CD4-positive, alpha-beta T cell (primary cell): ENCODE results near the gene ESRP2. TPM values are rescaled to one million over a fixed set of nuclear protein-coding genes. Genes with fewer than 3 reads are reported as not detected.

Experiments
- ATAC-seq: fragments of 200-7000 bp; cut with Tn5 transposase; one replicate; pipeline ENCODE4 v1.10.0; 2022; ENCODE audit warnings: mild to moderate bottlenecking; ENCODE audit not compliant: poor library complexity
- CTCF ChIA-PET: fragments of 350-600 bp; sonication (Branson Sonifier 250); formaldehyde crosslinking; loops from one replicate; lab custom pipeline; 2021; ENCODE audit warnings: antibody characterized with exemption, inconsistent platforms; lab: Charles Lee
- POLR2A ChIA-PET: fragments of 350-600 bp; sonication (Branson Sonifier 250); formaldehyde crosslinking; loops from one replicate; lab custom pipeline; 2021; ENCODE audit warnings: antibody characterized with exemption, inconsistent platforms; lab: Charles Lee
- DNase-seq, 14 experiments: peaks; one replicate each; pipeline ENCODE4 v3.0.0-alpha.2; 2013 to 2020; ENCODE audit warnings: mixed read lengths in 2 of 14
- H3K27ac ChIP-seq, 2 donors: one replicate each; pipeline versions ENCODE4 v1.5.1 to v1.7.0; 2013; ENCODE audit warnings: low read length in 2 of 2, low read depth in 1 of 2, mild to moderate bottlenecking in 1 of 2
- H3K27me3 ChIP-seq, 2 experiments: 1 replicate in 1 of 2; 2 replicates in 1 of 2; pipeline versions ENCODE4 v1.6.1 to v1.7.0; 2013; ENCODE audit warnings: low read length in 2 of 2, control low read depth in 1 of 2, mild to moderate bottlenecking in 1 of 2, moderate library complexity in 1 of 2; ENCODE audit not compliant: insufficient read depth in 2 of 2, control insufficient read depth in 1 of 2
- H3K36me3 ChIP-seq: one replicate; pipeline ENCODE4 v1.6.1; 2013; ENCODE audit warnings: low read length, control low read depth; ENCODE audit not compliant: insufficient read depth
- H3K4me1 ChIP-seq: one replicate; pipeline ENCODE4 v1.6.1; 2013; ENCODE audit warnings: low read length, control low read depth; ENCODE audit not compliant: insufficient read depth
- H3K4me3 ChIP-seq: one replicate; pipeline ENCODE4 v1.5.1; 2013; ENCODE audit warnings: mild to moderate bottlenecking, low read length, moderate library complexity
- H3K9me3 ChIP-seq, 2 experiments: 1 replicate in 1 of 2; 2 replicates in 1 of 2; pipeline versions ENCODE4 v1.6.1 to v1.7.0; 2013; ENCODE audit warnings: low read length in 2 of 2, mild to moderate bottlenecking in 2 of 2, control low read depth in 1 of 2, moderate library complexity in 1 of 2; ENCODE audit not compliant: control insufficient read depth in 1 of 2, insufficient read depth in 1 of 2
- H3K27ac Mint-ChIP-seq: one replicate; pipeline ENCODE4 v1.8.0; 2020; ENCODE audit warnings: mixed read lengths
- H3K27me3 Mint-ChIP-seq: one replicate; pipeline ENCODE4 v1.8.0; 2021; ENCODE audit warnings: mixed read lengths
- H3K36me3 Mint-ChIP-seq: one replicate; pipeline ENCODE4 v1.8.0; 2021; ENCODE audit warnings: low read depth, mixed read lengths
- H3K4me1 Mint-ChIP-seq: one replicate; pipeline ENCODE4 v1.8.0; 2021; ENCODE audit warnings: low read depth, mixed read lengths
- H3K4me3 Mint-ChIP-seq: one replicate; pipeline ENCODE4 v1.8.0; 2020; ENCODE audit warnings: mild to moderate bottlenecking, mixed read lengths
- H3K9me3 Mint-ChIP-seq: one replicate; pipeline ENCODE4 v1.8.0; 2020; ENCODE audit warnings: mixed read lengths
- intact Hi-C, 2 experiments: fragments of 100-400 bp; cut with DNase I in 1 of 2; cut with micrococcal nuclease in 1 of 2; formaldehyde crosslinking; loops; one replicate each; pipeline versions ENCODE4 v1.15.1 to v1.9.0; 2023 to 2025; cut with DNase I, micrococcal nuclease
- total RNA-seq, 174 experiments: library from RNA in 2 of 174; stranded (reverse) in 2 of 174; gene quantifications; one replicate each; pipeline ENCODE4 v1.2.3 and lab custom pipeline; 2021 to 2026
- TF ChIP-seq, protein P1 (sequence below): fragments of 200-600 bp; IDR thresholded peaks from one replicate; pipeline ENCODE4 v1.8.0; 2022; ENCODE audit warnings: antibody characterized with exemption, mild to moderate bottlenecking

Gene ESRP2
- total RNA-seq, 2 experiments from 2014 or later = not detected

DNA sequence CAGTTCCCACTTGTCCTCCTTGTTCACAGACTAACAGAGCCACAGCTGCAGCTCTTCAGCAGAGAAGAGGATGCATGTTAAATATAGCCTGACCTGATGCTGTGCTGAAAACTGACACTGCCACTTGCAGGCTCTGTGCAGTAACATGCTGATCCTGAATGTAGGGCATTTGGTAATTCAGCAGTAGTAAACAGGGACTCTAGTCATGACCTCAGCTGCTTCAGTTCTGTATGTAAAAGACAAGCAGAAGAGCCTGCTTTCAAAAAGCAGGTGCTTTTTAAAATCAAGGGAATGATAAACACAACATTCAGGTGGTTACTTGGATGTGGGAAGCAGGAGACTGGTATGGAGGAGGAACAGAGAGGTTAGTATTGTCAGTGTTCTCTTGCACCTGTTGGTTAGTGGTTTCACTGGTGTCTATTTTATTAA, 33.8 kb downstream of the ESRP2 start:
- Mint-ChIP-seq H3K9me3 (no peaks in the 10 kb centered on the region), H3K27ac (peak overlapping the region; percentile 69), H3K27me3 (no peaks in the 10 kb centered on the region), H3K36me3 (peaks cover 32% of the 10 kb centered on the region), H3K4me3 (no peak overlapping the region), H3K4me1 (peaks cover 25% of the 10 kb centered on the region)
- Histone ChIP-seq H3K36me3 (peaks cover 31% of the 10 kb centered on the region), H3K4me3 (no peak overlapping the region), H3K27me3 (no peaks in the 10 kb centered on the region), H3K9me3 (no peaks in the 10 kb centered on the region), H3K4me1 (peaks cover 4% of the 10 kb centered on the region), H3K27ac (no peak overlapping the region)
- no peak for DNase-seq
- no peak for ATAC-seq
- ChIA-PET POLR2A (interaction anchor here (0.6 kb wide), 1 partner anchor 100 kb away, joined by 4 read pairs; no protein-coding TSS in a partner anchor), CTCF (no interaction called here)
- intact Hi-C loops = no loop called here
- TF ChIP-seq, protein P1, sequence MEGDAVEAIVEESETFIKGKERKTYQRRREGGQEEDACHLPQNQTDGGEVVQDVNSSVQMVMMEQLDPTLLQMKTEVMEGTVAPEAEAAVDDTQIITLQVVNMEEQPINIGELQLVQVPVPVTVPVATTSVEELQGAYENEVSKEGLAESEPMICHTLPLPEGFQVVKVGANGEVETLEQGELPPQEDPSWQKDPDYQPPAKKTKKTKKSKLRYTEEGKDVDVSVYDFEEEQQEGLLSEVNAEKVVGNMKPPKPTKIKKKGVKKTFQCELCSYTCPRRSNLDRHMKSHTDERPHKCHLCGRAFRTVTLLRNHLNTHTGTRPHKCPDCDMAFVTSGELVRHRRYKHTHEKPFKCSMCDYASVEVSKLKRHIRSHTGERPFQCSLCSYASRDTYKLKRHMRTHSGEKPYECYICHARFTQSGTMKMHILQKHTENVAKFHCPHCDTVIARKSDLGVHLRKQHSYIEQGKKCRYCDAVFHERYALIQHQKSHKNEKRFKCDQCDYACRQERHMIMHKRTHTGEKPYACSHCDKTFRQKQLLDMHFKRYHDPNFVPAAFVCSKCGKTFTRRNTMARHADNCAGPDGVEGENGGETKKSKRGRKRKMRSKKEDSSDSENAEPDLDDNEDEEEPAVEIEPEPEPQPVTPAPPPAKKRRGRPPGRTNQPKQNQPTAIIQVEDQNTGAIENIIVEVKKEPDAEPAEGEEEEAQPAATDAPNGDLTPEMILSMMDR = no peak

DNA sequence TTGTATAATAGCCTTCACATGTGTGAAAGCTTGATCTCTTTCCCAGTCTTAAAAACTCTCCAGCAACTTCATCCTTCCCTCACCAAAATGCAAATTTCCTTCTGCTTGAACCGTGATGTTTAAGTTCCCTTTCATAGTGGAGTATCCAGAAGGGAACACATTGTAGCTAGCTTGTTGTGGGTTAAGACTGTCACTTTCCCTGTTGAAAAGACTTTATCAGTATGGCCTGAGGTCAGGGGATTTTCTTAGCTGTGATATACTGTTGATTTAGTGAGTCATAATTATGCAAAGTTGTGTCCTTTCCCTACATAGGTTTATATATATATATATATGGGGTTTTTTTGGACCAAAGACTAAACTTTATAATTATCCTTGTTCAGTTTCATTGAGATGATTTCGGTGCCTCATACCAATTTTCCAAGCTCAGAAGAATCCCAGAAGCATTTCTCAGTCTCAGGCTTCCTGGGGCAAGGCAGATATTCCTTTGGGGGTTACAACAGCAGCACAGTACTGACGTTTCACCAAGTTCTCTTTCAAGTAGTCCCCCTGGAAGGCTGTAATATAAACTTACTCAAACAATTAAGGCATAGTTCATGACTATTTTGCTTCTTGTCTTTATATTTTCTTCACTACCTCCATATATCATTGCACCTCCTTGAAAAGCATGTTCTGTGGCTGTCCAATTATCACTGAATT, 35.7 kb downstream of the ESRP2 start:
- intact Hi-C loops = no loop called here
- TF ChIP-seq, protein P1 = no peak
- Histone ChIP-seq H3K4me1 (peaks cover 4% of the 10 kb centered on the region), H3K4me3 (no peak overlapping the region), H3K27ac (no peak overlapping the region), H3K36me3 (peaks cover 26% of the 10 kb centered on the region), H3K9me3 (no peaks in the 10 kb centered on the region), H3K27me3 (no peaks in the 10 kb centered on the region)
- Mint-ChIP-seq H3K27me3 (no peaks in the 10 kb centered on the region), H3K36me3 (peaks cover 27% of the 10 kb centered on the region), H3K4me3 (no peak overlapping the region), H3K27ac (peak overlapping the region; percentile 5), H3K9me3 (no peaks in the 10 kb centered on the region), H3K4me1 (peaks cover 19% of the 10 kb centered on the region)
- ATAC-seq (no peak), DNase-seq (peak in 1 of 14 experiments; percentile 8)
- ChIA-PET POLR2A (no interaction called here), CTCF (interaction anchor here (0.8 to 1.3 kb wide), 3 partner anchors 14 to 384 kb away, joined by 3 read pairs; no protein-coding TSS in a partner anchor)

DNA sequence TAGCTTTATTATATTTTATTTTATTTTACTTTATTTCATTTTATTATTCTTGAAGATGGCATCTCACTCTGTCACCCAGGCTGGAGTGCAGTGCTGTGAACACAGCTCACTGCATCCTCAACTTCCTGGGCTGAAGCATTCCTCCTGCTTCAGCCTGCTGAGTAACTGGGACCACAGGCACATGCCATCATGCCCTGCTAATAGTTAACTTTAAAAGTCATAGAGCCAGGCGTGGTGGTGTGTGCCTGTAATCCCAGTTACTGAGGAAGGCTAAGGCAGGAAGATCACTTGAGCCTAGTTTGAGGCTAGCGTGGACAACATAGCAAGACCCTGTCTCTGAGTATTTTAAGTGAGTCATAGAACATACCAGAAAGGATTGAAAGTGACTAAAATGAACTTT, 38.7 kb downstream of the ESRP2 start:
- Mint-ChIP-seq H3K4me3 (no peak overlapping the region), H3K27me3 (no peaks in the 10 kb centered on the region), H3K9me3 (no peaks in the 10 kb centered on the region), H3K27ac (no peak overlapping the region), H3K4me1 (peaks cover 22% of the 10 kb centered on the region), H3K36me3 (peaks cover 51% of the 10 kb centered on the region)
- no peak for ATAC-seq
- TF ChIP-seq, protein P1 = no peak
- intact Hi-C loops = no loop called here
- DNase-seq = no peak
- Histone ChIP-seq H3K4me1 (no peaks in the 10 kb centered on the region), H3K4me3 (no peak overlapping the region), H3K36me3 (peaks cover 46% of the 10 kb centered on the region), H3K27ac (no peak overlapping the region), H3K27me3 (no peaks in the 10 kb centered on the region), H3K9me3 (no peaks in the 10 kb centered on the region)
- POLR2A ChIA-PET = no interaction called here
- CTCF ChIA-PET = interaction anchor here (0.7 kb wide), 1 partner anchor 104 kb away, joined by 3 read pairs; no protein-coding TSS in a partner anchor
